ENCODE measurements around the gene SPIRE1. TPM values are rescaled to one million over a fixed set of nuclear protein-coding genes. Genes with fewer than 3 reads are reported as not detected.

SPIRE1 gene
- total RNA-seq, 1 experiment from 2014 or later, result 2.5 TPM

DNA sequence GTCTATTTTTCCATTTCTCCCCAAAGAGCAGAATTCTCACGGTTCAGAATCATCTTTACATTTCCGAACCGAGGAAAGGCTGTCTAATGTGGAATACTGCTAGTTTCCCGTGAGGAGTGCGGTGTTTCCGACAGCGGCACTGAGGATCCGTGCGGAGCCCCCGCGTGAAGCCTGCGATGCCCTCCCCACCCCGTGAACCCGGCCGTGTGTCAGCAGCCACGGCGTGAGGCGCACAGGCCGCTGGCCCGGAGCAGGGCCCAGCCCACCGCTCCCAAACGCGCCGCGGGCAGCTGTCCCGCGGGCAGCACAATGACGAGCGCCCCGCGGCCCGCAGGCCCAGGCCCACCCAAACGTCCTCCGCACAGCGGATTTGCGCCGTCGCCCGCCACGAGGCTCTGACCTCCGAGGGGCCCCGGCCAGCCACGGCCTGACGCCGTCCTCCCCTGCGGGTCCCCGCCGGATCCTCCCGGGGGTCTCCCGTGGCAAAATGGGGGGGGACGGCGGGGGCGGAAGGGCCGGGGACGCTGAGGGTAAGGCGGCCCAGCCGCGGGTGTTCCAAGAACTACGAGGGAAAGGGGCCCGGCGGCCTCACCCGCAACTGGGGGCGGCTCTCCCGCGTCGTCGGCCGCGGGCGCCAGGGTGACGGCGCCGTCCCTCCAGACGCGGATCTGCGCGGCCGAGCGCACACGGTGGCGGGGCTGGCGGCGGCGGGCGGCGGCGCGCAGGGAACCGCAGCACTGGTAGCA is 796 bp downstream of the SPIRE1 start:
- Histone ChIP-seq H3K27ac (ENCODE audit: low read length) (no peak overlapping the region), H3K4me1 (ENCODE audit: low read length) (peaks cover 15% of the 10 kb centered on the region), H3K79me2 (ENCODE audit: low read length) (no peaks in the 10 kb centered on the region), H3K9me2 (replicated peaks; ENCODE audit: insufficient read depth, low read length) (no peaks in the 10 kb centered on the region), H3K4me3 (ENCODE audit: low read length) (peak overlapping the region; percentile 76), H3K9ac (ENCODE audit: low read length) (peak overlapping the region; percentile 70), H3K27me3 (ENCODE audit: low read length) (no peaks in the 10 kb centered on the region), H3K4me2 (ENCODE audit: low read depth, low read length, poor library complexity, severe bottlenecking) (peak overlapping the region; percentile 91), H3K9me3 (ENCODE audit: low read length) (no peaks in the 10 kb centered on the region), H4K20me1 (ENCODE audit: insufficient read depth, low read depth, low read length) (no peaks in the 10 kb centered on the region), H3K36me3 (ENCODE audit: insufficient read depth, low read length) (no peaks in the 10 kb centered on the region), H2AFZ (ENCODE audit: low read length) (no peak overlapping the region)
- no peak for DNase-seq

DNA sequence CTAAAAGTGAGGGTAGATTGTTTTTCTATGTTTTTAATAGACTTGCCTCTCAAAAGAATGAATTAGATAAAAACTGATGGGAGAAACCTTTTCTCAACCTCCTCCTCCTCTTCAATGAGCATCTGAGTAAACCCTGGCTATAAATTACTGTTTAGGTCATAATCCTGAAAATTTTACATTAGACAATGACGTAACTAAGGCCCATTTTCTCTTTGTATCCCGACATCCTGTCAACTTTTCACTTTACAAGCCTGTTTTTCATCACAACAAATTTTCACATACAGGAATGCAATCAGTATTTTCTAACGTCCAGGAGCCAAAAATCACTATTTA is 1.3 kb downstream of the SPIRE1 start:
- no peak overlapping the region for H2AFZ ChIP-seq (ENCODE audit: low read length)
- DNase-seq, result no peak
- H3K4me2 ChIP-seq (ENCODE audit: low read depth, low read length, poor library complexity, severe bottlenecking), result peak overlapping the region; percentile 91
- H3K27me3 ChIP-seq (ENCODE audit: low read length), result no peaks in the 10 kb centered on the region
- H3K9ac ChIP-seq (ENCODE audit: low read length), result 0 out of 2 replicates have a peak overlapping the region, but pooled peaks have one; percentile 70
- no peaks in the 10 kb centered on the region for H4K20me1 ChIP-seq (ENCODE audit: insufficient read depth, low read depth, low read length)
- no peaks in the 10 kb centered on the region for H3K36me3 ChIP-seq (ENCODE audit: insufficient read depth, low read length)
- H3K9me3 ChIP-seq (ENCODE audit: low read length), result no peaks in the 10 kb centered on the region
- H3K9me2 ChIP-seq (replicated peaks; ENCODE audit: insufficient read depth, low read length), result no peaks in the 10 kb centered on the region
- H3K4me1 ChIP-seq (ENCODE audit: low read length), result peaks cover 15% of the 10 kb centered on the region
- H3K4me3 ChIP-seq (ENCODE audit: low read length), result peak overlapping the region; percentile 76
- no peaks in the 10 kb centered on the region for H3K79me2 ChIP-seq (ENCODE audit: low read length)
- H3K27ac ChIP-seq (ENCODE audit: low read length), result no peak overlapping the region

DNA sequence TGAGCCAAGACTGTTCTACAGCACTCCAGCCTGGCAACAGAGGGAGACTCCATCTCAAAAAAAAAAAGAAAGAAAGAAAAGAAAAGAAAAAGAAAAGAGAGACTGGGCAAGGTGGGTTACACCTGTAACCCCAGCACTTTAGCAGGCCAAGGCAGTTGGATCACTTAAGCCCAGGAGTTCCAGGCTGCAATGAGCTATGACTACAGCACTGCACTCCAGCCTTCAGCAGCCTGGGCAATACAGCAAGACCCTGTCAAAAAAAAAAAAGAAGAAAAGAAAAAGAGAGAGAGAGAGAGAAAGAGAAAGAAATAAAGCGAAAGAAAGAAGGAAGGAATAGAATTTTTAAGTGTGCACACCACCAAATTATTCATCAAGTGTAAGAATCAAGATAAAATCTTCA is 2.9 kb downstream of the SPIRE1 start:
- no peaks in the 10 kb centered on the region for H3K9me2 ChIP-seq (replicated peaks; ENCODE audit: insufficient read depth, low read length)
- DNase-seq, result no peak
- H2AFZ ChIP-seq (ENCODE audit: low read length), result no peak overlapping the region
- H3K27ac ChIP-seq (ENCODE audit: low read length), result no peak overlapping the region
- no peaks in the 10 kb centered on the region for H3K79me2 ChIP-seq (ENCODE audit: low read length)
- no peak overlapping the region for H3K9ac ChIP-seq (ENCODE audit: low read length)
- peaks cover 15% of the 10 kb centered on the region for H3K4me1 ChIP-seq (ENCODE audit: low read length)
- H3K27me3 ChIP-seq (ENCODE audit: low read length), result no peaks in the 10 kb centered on the region
- H3K36me3 ChIP-seq (ENCODE audit: insufficient read depth, low read length), result no peaks in the 10 kb centered on the region
- H3K4me2 ChIP-seq (ENCODE audit: low read depth, low read length, poor library complexity, severe bottlenecking), result no peak overlapping the region
- no peaks in the 10 kb centered on the region for H3K9me3 ChIP-seq (ENCODE audit: low read length)
- H3K4me3 ChIP-seq (ENCODE audit: low read length), result no peak overlapping the region
- no peaks in the 10 kb centered on the region for H4K20me1 ChIP-seq (ENCODE audit: insufficient read depth, low read depth, low read length)

- no peaks in the 10 kb centered on the region for H3K79me2 ChIP-seq (ENCODE audit: low read length)
- no peak for DNase-seq
- H3K36me3 ChIP-seq (ENCODE audit: insufficient read depth, low read length), result no peaks in the 10 kb centered on the region
- no peaks in the 10 kb centered on the region for H3K9me2 ChIP-seq (replicated peaks; ENCODE audit: insufficient read depth, low read length)
- H3K9ac ChIP-seq (ENCODE audit: low read length), result no peak overlapping the region
- H4K20me1 ChIP-seq (ENCODE audit: insufficient read depth, low read depth, low read length), result no peaks in the 10 kb centered on the region
- H3K27me3 ChIP-seq (ENCODE audit: low read length), result no peaks in the 10 kb centered on the region
- peaks cover 9% of the 10 kb centered on the region for H3K4me1 ChIP-seq (ENCODE audit: low read length)
- no peak overlapping the region for H2AFZ ChIP-seq (ENCODE audit: low read length)
- no peak overlapping the region for H3K27ac ChIP-seq (ENCODE audit: low read length)
- no peak overlapping the region for H3K4me2 ChIP-seq (ENCODE audit: low read depth, low read length, poor library complexity, severe bottlenecking)
- H3K9me3 ChIP-seq (ENCODE audit: low read length), result no peaks in the 10 kb centered on the region
- H3K4me3 ChIP-seq (ENCODE audit: low read length), result no peak overlapping the region
These were observed 5.0 kb downstream of the SPIRE1 start for GRCh38 chr18:12652861-12653401.

- H2AFZ ChIP-seq (ENCODE audit: low read length), result no peak overlapping the region
- H3K4me1 ChIP-seq (ENCODE audit: low read length), result peaks cover 2% of the 10 kb centered on the region
- no peak overlapping the region for H3K4me2 ChIP-seq (ENCODE audit: low read depth, low read length, poor library complexity, severe bottlenecking)
- H3K9ac ChIP-seq (ENCODE audit: low read length), result no peak overlapping the region
- no peaks in the 10 kb centered on the region for H3K79me2 ChIP-seq (ENCODE audit: low read length)
- no peak overlapping the region for H3K4me3 ChIP-seq (ENCODE audit: low read length)
- no peak for DNase-seq
- H3K27me3 ChIP-seq (ENCODE audit: low read length), result no peaks in the 10 kb centered on the region
- no peak overlapping the region for H3K27ac ChIP-seq (ENCODE audit: low read length)
- no peaks in the 10 kb centered on the region for H3K9me2 ChIP-seq (replicated peaks; ENCODE audit: insufficient read depth, low read length)
- H3K9me3 ChIP-seq (ENCODE audit: low read length), result no peaks in the 10 kb centered on the region
- H3K36me3 ChIP-seq (ENCODE audit: insufficient read depth, low read length), result no peaks in the 10 kb centered on the region
- no peaks in the 10 kb centered on the region for H4K20me1 ChIP-seq (ENCODE audit: insufficient read depth, low read depth, low read length)
These were observed 6.3 kb downstream of the SPIRE1 start for GRCh38 chr18:12651651-12652050.

- H3K27ac ChIP-seq (ENCODE audit: low read length), result no peak overlapping the region
- no peak for DNase-seq
- no peaks in the 10 kb centered on the region for H3K4me1 ChIP-seq (ENCODE audit: low read length)
- H3K9me3 ChIP-seq (ENCODE audit: low read length), result no peaks in the 10 kb centered on the region
- no peak overlapping the region for H3K9ac ChIP-seq (ENCODE audit: low read length)
- no peaks in the 10 kb centered on the region for H4K20me1 ChIP-seq (ENCODE audit: insufficient read depth, low read depth, low read length)
- no peaks in the 10 kb centered on the region for H3K79me2 ChIP-seq (ENCODE audit: low read length)
- no peak overlapping the region for H3K4me3 ChIP-seq (ENCODE audit: low read length)
- H3K27me3 ChIP-seq (ENCODE audit: low read length), result no peaks in the 10 kb centered on the region
- no peaks in the 10 kb centered on the region for H3K36me3 ChIP-seq (ENCODE audit: insufficient read depth, low read length)
- no peak overlapping the region for H3K4me2 ChIP-seq (ENCODE audit: low read depth, low read length, poor library complexity, severe bottlenecking)
- no peaks in the 10 kb centered on the region for H3K9me2 ChIP-seq (replicated peaks; ENCODE audit: insufficient read depth, low read length)
- H2AFZ ChIP-seq (ENCODE audit: low read length), result no peak overlapping the region
These were observed 10.1 kb downstream of the SPIRE1 start for GRCh38 chr18:12647773-12648172.

- peak; percentile 24 for DNase-seq
- Histone ChIP-seq H3K4me3 (ENCODE audit: low read length) (no peak overlapping the region), H4K20me1 (ENCODE audit: insufficient read depth, low read depth, low read length) (no peaks in the 10 kb centered on the region), H3K9me3 (ENCODE audit: low read length) (no peaks in the 10 kb centered on the region), H3K27ac (ENCODE audit: low read length) (no peak overlapping the region), H3K9me2 (replicated peaks; ENCODE audit: insufficient read depth, low read length) (no peaks in the 10 kb centered on the region), H3K36me3 (ENCODE audit: insufficient read depth, low read length) (no peaks in the 10 kb centered on the region), H3K79me2 (ENCODE audit: low read length) (no peaks in the 10 kb centered on the region), H3K4me1 (ENCODE audit: low read length) (no peaks in the 10 kb centered on the region), H3K9ac (ENCODE audit: low read length) (no peak overlapping the region), H3K27me3 (ENCODE audit: low read length) (no peaks in the 10 kb centered on the region), H2AFZ (ENCODE audit: low read length) (no peak overlapping the region), H3K4me2 (ENCODE audit: low read depth, low read length, poor library complexity, severe bottlenecking) (no peak overlapping the region)
These were observed 12.1 kb downstream of the SPIRE1 start for GRCh38 chr18:12645751-12646203.

DNA sequence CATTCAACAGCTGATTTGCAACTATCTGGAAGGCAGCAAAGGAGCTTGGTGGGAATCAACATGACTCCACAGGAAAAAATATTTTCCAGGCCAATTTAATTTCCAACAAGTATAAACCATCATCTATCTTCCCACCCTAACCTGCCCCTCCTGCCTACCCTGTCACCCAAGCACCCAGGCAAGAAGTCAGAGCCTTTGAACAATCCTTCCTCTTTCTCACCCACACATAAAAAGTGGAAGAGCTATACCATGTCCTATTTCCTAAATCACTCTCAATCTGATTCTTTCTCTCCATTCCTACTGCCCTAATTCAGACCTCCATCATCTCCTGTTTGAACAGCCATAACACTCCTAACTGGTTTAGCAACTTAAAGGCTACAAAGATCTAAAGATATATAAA is 12.7 kb downstream of the SPIRE1 start:
- no peak overlapping the region for H3K4me2 ChIP-seq (ENCODE audit: low read depth, low read length, poor library complexity, severe bottlenecking)
- no peaks in the 10 kb centered on the region for H3K79me2 ChIP-seq (ENCODE audit: low read length)
- no peaks in the 10 kb centered on the region for H3K9me3 ChIP-seq (ENCODE audit: low read length)
- H3K4me1 ChIP-seq (ENCODE audit: low read length), result no peaks in the 10 kb centered on the region
- no peaks in the 10 kb centered on the region for H4K20me1 ChIP-seq (ENCODE audit: insufficient read depth, low read depth, low read length)
- no peak overlapping the region for H3K9ac ChIP-seq (ENCODE audit: low read length)
- peak; percentile 25 for DNase-seq
- no peaks in the 10 kb centered on the region for H3K9me2 ChIP-seq (replicated peaks; ENCODE audit: insufficient read depth, low read length)
- no peak overlapping the region for H2AFZ ChIP-seq (ENCODE audit: low read length)
- no peak overlapping the region for H3K4me3 ChIP-seq (ENCODE audit: low read length)
- H3K27ac ChIP-seq (ENCODE audit: low read length), result no peak overlapping the region
- no peaks in the 10 kb centered on the region for H3K27me3 ChIP-seq (ENCODE audit: low read length)
- no peaks in the 10 kb centered on the region for H3K36me3 ChIP-seq (ENCODE audit: insufficient read depth, low read length)
